Neural cell (in vitro differentiated cells): ENCODE measurements around the gene PTPRK. TPM values are rescaled to one million over a fixed set of nuclear protein-coding genes. Genes with fewer than 3 reads are reported as not detected.

Experiments used
- H2AFZ ChIP-seq: fragments of 200-600, 300-800 bp; sonication (generic), shearing (Covaris generic); 2 replicates; pipeline ENCODE4 v1.6.0; 2014; ENCODE audit warnings: low read depth, mild to moderate bottlenecking, antibody characterized with exemption, low read length, moderate library complexity
- H3F3A ChIP-seq: fragments of 200-600 bp; shearing (Covaris generic); 2 replicates; pipeline ENCODE4 v1.6.1; 2016; ENCODE audit warnings: mild to moderate bottlenecking, moderate library complexity, mixed read lengths, antibody characterized with exemption, low read length; ENCODE audit not compliant: insufficient read depth, poor library complexity, severe bottlenecking
- H3K27ac ChIP-seq: fragments of 200-600, 300-800 bp; sonication (generic), shearing (Covaris generic); 2 replicates; pipeline ENCODE4 v1.5.1; 2014; ENCODE audit warnings: mild to moderate bottlenecking, low read length, moderate library complexity
- H3K27me3 ChIP-seq: fragments of 300-800, 200-600 bp; sonication (generic), shearing (Covaris generic); 2 replicates; pipeline ENCODE4 v1.6.0; 2014; ENCODE audit warnings: mild to moderate bottlenecking, low read depth, low read length, moderate library complexity; ENCODE audit not compliant: insufficient read depth
- H3K36me3 ChIP-seq: fragments of 300-800, 200-600 bp; sonication (generic), shearing (Covaris generic); 2 replicates; pipeline ENCODE4 v1.5.1; 2014; ENCODE audit warnings: mild to moderate bottlenecking, antibody characterized with exemption, low read length, moderate library complexity; ENCODE audit not compliant: insufficient read depth
- H3K4me2 ChIP-seq: fragments of 300-800, 200-600 bp; sonication (generic), shearing (Covaris generic); 2 replicates; pipeline ENCODE4 v1.6.0; 2014; ENCODE audit warnings: mild to moderate bottlenecking, low read length
- H3K4me3 ChIP-seq: fragments of 300-800, 200-600 bp; sonication (generic), shearing (Covaris generic); 2 replicates; pipeline ENCODE4 v1.5.1; 2014; ENCODE audit warnings: mild to moderate bottlenecking, low read length, moderate library complexity
- H3K79me2 ChIP-seq: fragments of 200-600 bp; shearing (Covaris generic); replicated peaks from 2 replicates; pipeline ENCODE4 v1.6.0; 2014; ENCODE audit warnings: mild to moderate bottlenecking, low read length, moderate library complexity; ENCODE audit not compliant: insufficient read depth
- H3K9ac ChIP-seq: fragments of 300-800, 200-600 bp; sonication (generic), shearing (Covaris generic); 2 replicates; pipeline ENCODE4 v1.6.1; 2016; ENCODE audit warnings: mild to moderate bottlenecking, low read length, mixed read lengths
- H3K9me2 ChIP-seq: fragments of 200-600 bp; shearing (Covaris generic); 2 replicates; pipeline ENCODE4 v1.6.1; 2016; ENCODE audit warnings: mild to moderate bottlenecking, low read length, mixed read lengths; ENCODE audit not compliant: insufficient read depth
- H3K9me3 ChIP-seq: fragments of 200-600, 300-800 bp; sonication (generic), shearing (Covaris generic); 2 replicates; pipeline ENCODE4 v1.6.1; 2016; ENCODE audit warnings: mild to moderate bottlenecking, mixed run types, low read length, moderate library complexity, mixed read lengths
- H4K20me1 ChIP-seq: fragments of 200-600 bp; shearing (Covaris generic); 2 replicates; pipeline ENCODE4 v1.6.1; 2016; ENCODE audit warnings: mild to moderate bottlenecking, mixed run types; ENCODE audit not compliant: insufficient read depth
- EP300 ChIP-seq: fragments of 450-650 bp; conservative IDR thresholded peaks from 2 replicates; pipeline ENCODE4 v1.6.1; 2014; ENCODE audit warnings: antibody characterized with exemption, mild to moderate bottlenecking, moderate library complexity; ENCODE audit not compliant: poor library complexity, severe bottlenecking
- EZH2 ChIP-seq: fragments of 200-600, 300-800 bp; shearing (Covaris generic), sonication (generic); IDR thresholded peaks from 2 replicates; pipeline ENCODE4 v1.6.1; 2014; ENCODE audit warnings: antibody characterized with exemption, low read length, borderline replicate concordance, mild to moderate bottlenecking; ENCODE audit not compliant: insufficient read depth, poor library complexity, severe bottlenecking
- MXI1 ChIP-seq: fragments of 450-650 bp; conservative IDR thresholded peaks from 2 replicates; pipeline ENCODE4 v1.6.1; 2014; ENCODE audit warnings: antibody characterized with exemption, mild to moderate bottlenecking; ENCODE audit not compliant: poor library complexity, severe bottlenecking
- POLR2AphosphoS5 ChIP-seq: IDR thresholded peaks from 2 replicates; pipeline ENCODE4 v1.6.1; 2012
- RAD21 ChIP-seq: fragments of 450-650 bp; conservative IDR thresholded peaks from 2 replicates; pipeline ENCODE4 v1.6.1; 2014; ENCODE audit warnings: antibody characterized with exemption, mild to moderate bottlenecking, moderate library complexity
- REST ChIP-seq: IDR thresholded peaks from 2 replicates; pipeline ENCODE4 v1.6.1; 2012; ENCODE audit warnings: borderline replicate concordance
- SMC3 ChIP-seq: fragments of 450-650 bp; conservative IDR thresholded peaks from 2 replicates; pipeline ENCODE4 v1.6.1; 2014; ENCODE audit warnings: antibody characterized with exemption, mild to moderate bottlenecking, moderate library complexity; ENCODE audit not compliant: poor library complexity
- TAF1 ChIP-seq: IDR thresholded peaks from 2 replicates; pipeline ENCODE4 v1.6.1; 2012; ENCODE audit warnings: low read depth
- polyA plus RNA-seq: library from polyadenylated mRNA; depleted of rRNA; stranded (reverse); fragments of >200 nt; gene quantifications from 2 replicates; pipeline ENCODE4 v1.2.3, GENCODE V29; 2014
- TF ChIP-seq, protein P1 (sequence below): fragments of 450-650 bp; IDR thresholded peaks from 2 replicates; pipeline ENCODE4 v1.5.1; 2014; ENCODE audit warnings: antibody characterized with exemption, mild to moderate bottlenecking, moderate library complexity; ENCODE audit not compliant: poor library complexity, severe bottlenecking

Gene PTPRK
- polyA plus RNA-seq, 1 donor from 2014 or later, result 10.4 TPM

GRCh38 chr6:128526152-128526914, 5.9 kb upstream of the PTPRK start:
- peak overlapping the region; percentile 46 for H3K4me2 ChIP-seq
- TF ChIP-seq RAD21, result peak; percentile 9
- TF ChIP-seq SMC3, result no peak
- TF ChIP-seq POLR2AphosphoS5, result peak; percentile 35
- no peak for TF ChIP-seq TAF1
- TF ChIP-seq MXI1, result no peak
- no peak for TF ChIP-seq REST
- TF ChIP-seq, protein P1, sequence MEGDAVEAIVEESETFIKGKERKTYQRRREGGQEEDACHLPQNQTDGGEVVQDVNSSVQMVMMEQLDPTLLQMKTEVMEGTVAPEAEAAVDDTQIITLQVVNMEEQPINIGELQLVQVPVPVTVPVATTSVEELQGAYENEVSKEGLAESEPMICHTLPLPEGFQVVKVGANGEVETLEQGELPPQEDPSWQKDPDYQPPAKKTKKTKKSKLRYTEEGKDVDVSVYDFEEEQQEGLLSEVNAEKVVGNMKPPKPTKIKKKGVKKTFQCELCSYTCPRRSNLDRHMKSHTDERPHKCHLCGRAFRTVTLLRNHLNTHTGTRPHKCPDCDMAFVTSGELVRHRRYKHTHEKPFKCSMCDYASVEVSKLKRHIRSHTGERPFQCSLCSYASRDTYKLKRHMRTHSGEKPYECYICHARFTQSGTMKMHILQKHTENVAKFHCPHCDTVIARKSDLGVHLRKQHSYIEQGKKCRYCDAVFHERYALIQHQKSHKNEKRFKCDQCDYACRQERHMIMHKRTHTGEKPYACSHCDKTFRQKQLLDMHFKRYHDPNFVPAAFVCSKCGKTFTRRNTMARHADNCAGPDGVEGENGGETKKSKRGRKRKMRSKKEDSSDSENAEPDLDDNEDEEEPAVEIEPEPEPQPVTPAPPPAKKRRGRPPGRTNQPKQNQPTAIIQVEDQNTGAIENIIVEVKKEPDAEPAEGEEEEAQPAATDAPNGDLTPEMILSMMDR, result no peak
- TF ChIP-seq EZH2, result no peak
- TF ChIP-seq EP300, result no peak
- H3K36me3 ChIP-seq, result no peaks in the 10 kb centered on the region
- H2AFZ ChIP-seq, result peak overlapping the region; percentile 1
- peak overlapping the region; percentile 26 for H3K4me3 ChIP-seq
- no peak overlapping the region for H3K9ac ChIP-seq
- H3K27ac ChIP-seq, result no peak overlapping the region
- no peaks in the 10 kb centered on the region for H4K20me1 ChIP-seq
- H3K27me3 ChIP-seq, result no peaks in the 10 kb centered on the region
- no peaks in the 10 kb centered on the region for H3K9me3 ChIP-seq
- no peaks in the 10 kb centered on the region for H3K9me2 ChIP-seq
- H3K79me2 ChIP-seq, result no peaks in the 10 kb centered on the region
- no peaks in the 10 kb centered on the region for H3F3A ChIP-seq

DNA sequence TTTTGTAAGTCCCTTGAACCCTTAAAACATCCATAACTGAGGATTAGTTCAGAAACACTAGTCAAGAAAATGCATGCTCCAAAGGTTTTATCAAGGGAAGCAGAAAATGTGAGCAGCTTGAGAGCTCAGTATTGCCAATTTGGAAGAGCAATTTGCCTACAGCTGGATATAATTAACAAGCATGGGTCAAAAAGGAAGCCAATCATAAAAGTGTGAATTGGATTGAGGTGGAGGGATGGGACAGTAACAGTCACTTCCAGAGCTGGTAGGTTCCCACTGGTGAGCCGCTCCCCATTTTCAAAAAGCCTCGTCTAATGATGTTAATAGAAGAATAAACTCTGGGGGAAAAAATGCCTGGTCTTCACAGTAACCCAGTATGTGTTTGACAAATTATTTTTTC, 5.0 kb upstream of the PTPRK start:
- no peak overlapping the region for H3K27ac ChIP-seq
- H3F3A ChIP-seq, result no peaks in the 10 kb centered on the region
- TF ChIP-seq MXI1 (no peak), SMC3 (no peak), EP300 (no peak), POLR2AphosphoS5 (no peak), TAF1 (no peak), RAD21 (no peak), EZH2 (no peak), REST (no peak)
- TF ChIP-seq, protein P1, result no peak
- no peak overlapping the region for H3K4me2 ChIP-seq
- H3K9ac ChIP-seq, result no peak overlapping the region
- H3K79me2 ChIP-seq, result no peaks in the 10 kb centered on the region
- H2AFZ ChIP-seq, result no peak overlapping the region
- no peaks in the 10 kb centered on the region for H4K20me1 ChIP-seq
- no peaks in the 10 kb centered on the region for H3K27me3 ChIP-seq
- no peaks in the 10 kb centered on the region for H3K36me3 ChIP-seq
- no peak overlapping the region for H3K4me3 ChIP-seq
- H3K9me3 ChIP-seq, result no peaks in the 10 kb centered on the region
- no peaks in the 10 kb centered on the region for H3K9me2 ChIP-seq
